Astrocyte (in vitro differentiated cells and primary cell): ENCODE results near the gene CTIF. TPM values are rescaled to one million over a fixed set of nuclear protein-coding genes. Genes with fewer than 3 reads are reported as not detected.

Experiments
- DNase-seq: peaks from one replicate; pipeline ENCODE4 v3.0.0-alpha.2; 2010; ENCODE audit warnings: low read depth
- FAIRE-seq: peaks from 2 replicates; lab custom pipeline; 2011; peaks lifted over from hg19 to GRCh38; lab: Jason Lieb, UNC
- H2AFZ ChIP-seq: 2 replicates; pipeline ENCODE4 v1.6.0; 2012; ENCODE audit warnings: low read depth, low read length, inconsistent platforms
- H3K27ac ChIP-seq: 2 replicates; pipeline ENCODE4 v1.5.1; 2011; ENCODE audit warnings: low read depth, low read length, inconsistent platforms
- H3K27me3 ChIP-seq: 2 replicates; pipeline ENCODE4 v1.6.0; 2011; ENCODE audit warnings: low read length, inconsistent platforms; ENCODE audit not compliant: insufficient read depth
- H3K36me3 ChIP-seq: 2 replicates; pipeline ENCODE4 v1.5.1; 2011; ENCODE audit warnings: low read length, inconsistent platforms; ENCODE audit not compliant: insufficient read depth
- H3K4me1 ChIP-seq: 2 replicates; pipeline ENCODE4 v1.5.1; 2011; ENCODE audit warnings: low read length, inconsistent platforms; ENCODE audit not compliant: insufficient read depth
- H3K4me2 ChIP-seq: 2 replicates; pipeline ENCODE4 v1.6.0; 2012; ENCODE audit warnings: low read length, inconsistent platforms
- H3K4me3 ChIP-seq: 2 replicates; pipeline ENCODE4 v1.5.1; 2011; ENCODE audit warnings: low read depth, mild to moderate bottlenecking, low read length, inconsistent platforms; ENCODE audit not compliant: insufficient read depth
- H3K79me2 ChIP-seq: 2 replicates; pipeline ENCODE4 v1.6.0; 2012; ENCODE audit warnings: mild to moderate bottlenecking, low read length, inconsistent platforms; ENCODE audit not compliant: insufficient read depth
- H3K9ac ChIP-seq: 2 replicates; pipeline ENCODE4 v1.6.0; 2012; ENCODE audit warnings: mild to moderate bottlenecking, low read length, inconsistent platforms
- H3K9me3 ChIP-seq: 2 replicates; pipeline ENCODE4 v1.5.1; 2012; ENCODE audit warnings: low read depth, mild to moderate bottlenecking, low read length, inconsistent platforms; ENCODE audit not compliant: insufficient read depth
- H4K20me1 ChIP-seq: 2 replicates; pipeline ENCODE4 v1.6.0; 2012; ENCODE audit warnings: low read length, inconsistent platforms; ENCODE audit not compliant: insufficient read depth
- H3K27ac Mint-ChIP-seq: one replicate; pipeline ENCODE4 v1.8.0; 2021; ENCODE audit warnings: mild to moderate bottlenecking, mixed read lengths; ENCODE audit not compliant: unreplicated experiment
- H3K27me3 Mint-ChIP-seq: one replicate; pipeline ENCODE4 v1.8.0; 2021; ENCODE audit warnings: low read depth, mixed read lengths; ENCODE audit not compliant: unreplicated experiment
- H3K36me3 Mint-ChIP-seq: one replicate; pipeline ENCODE4 v1.8.0; 2021; ENCODE audit warnings: low read depth, mixed read lengths; ENCODE audit not compliant: unreplicated experiment
- H3K4me1 Mint-ChIP-seq: one replicate; pipeline ENCODE4 v1.8.0; 2021; ENCODE audit warnings: low read depth, mixed read lengths; ENCODE audit not compliant: unreplicated experiment
- H3K4me3 Mint-ChIP-seq: one replicate; pipeline ENCODE4 v1.8.0; 2021; ENCODE audit warnings: mild to moderate bottlenecking, moderate library complexity, mixed read lengths; ENCODE audit not compliant: unreplicated experiment
- H3K9me3 Mint-ChIP-seq: one replicate; pipeline ENCODE4 v1.8.0; 2021; ENCODE audit warnings: mild to moderate bottlenecking, mixed read lengths; ENCODE audit not compliant: unreplicated experiment
- EZH2 ChIP-seq: IDR thresholded peaks from 2 replicates; pipeline ENCODE4 v1.6.1; 2012; ENCODE audit warnings: mild to moderate bottlenecking, low read length, inconsistent platforms; ENCODE audit not compliant: insufficient read depth
- total RNA-seq: library from RNA; stranded (reverse); gene quantifications from 2 replicates; pipeline ENCODE4 v1.2.1, GENCODE V29; 2021
- TF ChIP-seq, protein P1 (sequence below): IDR thresholded peaks from 2 replicates; pipeline ENCODE4 v1.5.1; 2011; ENCODE audit warnings: low read depth, mild to moderate bottlenecking, inconsistent platforms, low read length, moderate library complexity; ENCODE audit not compliant: insufficient read depth

The CTIF gene
- total RNA-seq, 1 donor from 2014 or later = 101 TPM

DNA sequence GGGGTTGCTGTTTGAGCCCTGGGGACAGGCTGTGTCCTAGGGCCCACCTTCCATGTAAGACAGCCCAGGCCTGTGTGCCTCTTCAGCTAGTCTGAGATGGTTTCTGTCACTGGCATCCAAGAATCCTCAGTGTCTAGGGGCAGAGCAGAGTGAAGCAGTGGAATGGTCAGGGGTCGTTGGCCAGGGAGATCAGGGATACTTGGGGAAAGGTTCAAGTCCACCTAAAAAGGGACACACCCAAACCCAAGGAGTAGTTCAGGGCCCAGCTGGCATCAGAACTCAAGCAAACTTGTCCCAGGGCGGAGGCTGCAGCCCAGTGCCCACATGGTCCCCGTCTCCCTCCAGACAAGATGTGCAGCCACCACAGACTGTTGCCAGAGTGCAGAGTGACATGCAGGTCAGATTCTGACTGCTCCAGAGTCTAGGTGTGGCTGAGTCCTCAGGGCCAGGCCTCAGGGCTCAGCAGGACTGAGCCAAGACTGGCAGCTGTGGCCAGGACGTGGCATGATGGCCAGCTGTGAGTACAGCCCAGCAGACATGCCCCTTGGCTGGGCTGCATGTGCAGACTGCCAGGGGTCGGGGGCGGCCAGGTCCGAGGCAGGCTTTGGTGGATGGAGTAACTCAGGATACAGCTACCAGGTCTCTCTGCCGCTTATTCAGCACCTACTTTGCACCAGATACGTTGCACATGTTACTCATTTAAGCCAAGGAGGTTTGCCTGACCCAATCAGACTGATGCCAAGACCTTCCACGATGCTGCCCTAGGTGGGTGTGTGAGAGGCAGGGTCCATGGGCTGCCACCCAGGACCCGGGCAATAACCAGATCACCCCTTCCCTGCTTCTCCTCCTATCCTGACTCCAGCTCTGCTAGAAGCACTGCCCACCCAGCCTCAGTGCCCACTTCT is 265.4 kb downstream of the CTIF start:
- H3K4me3 ChIP-seq = no peak overlapping the region
- H3K27me3 ChIP-seq = no peaks in the 10 kb centered on the region
- no peak for FAIRE-seq
- Mint-ChIP-seq H3K36me3 (peaks cover 44% of the 10 kb centered on the region), H3K27ac (no peak overlapping the region), H3K27me3 (no peaks in the 10 kb centered on the region), H3K4me3 (no peak overlapping the region), H3K4me1 (peaks cover 30% of the 10 kb centered on the region), H3K9me3 (no peaks in the 10 kb centered on the region)
- no peak overlapping the region for H2AFZ ChIP-seq
- no peaks in the 10 kb centered on the region for H3K79me2 ChIP-seq
- H3K9ac ChIP-seq = no peak overlapping the region
- peaks cover 4% of the 10 kb centered on the region for H4K20me1 ChIP-seq
- peaks cover 4% of the 10 kb centered on the region for H3K36me3 ChIP-seq
- no peaks in the 10 kb centered on the region for H3K9me3 ChIP-seq
- TF ChIP-seq EZH2 = no peak
- TF ChIP-seq, protein P1, sequence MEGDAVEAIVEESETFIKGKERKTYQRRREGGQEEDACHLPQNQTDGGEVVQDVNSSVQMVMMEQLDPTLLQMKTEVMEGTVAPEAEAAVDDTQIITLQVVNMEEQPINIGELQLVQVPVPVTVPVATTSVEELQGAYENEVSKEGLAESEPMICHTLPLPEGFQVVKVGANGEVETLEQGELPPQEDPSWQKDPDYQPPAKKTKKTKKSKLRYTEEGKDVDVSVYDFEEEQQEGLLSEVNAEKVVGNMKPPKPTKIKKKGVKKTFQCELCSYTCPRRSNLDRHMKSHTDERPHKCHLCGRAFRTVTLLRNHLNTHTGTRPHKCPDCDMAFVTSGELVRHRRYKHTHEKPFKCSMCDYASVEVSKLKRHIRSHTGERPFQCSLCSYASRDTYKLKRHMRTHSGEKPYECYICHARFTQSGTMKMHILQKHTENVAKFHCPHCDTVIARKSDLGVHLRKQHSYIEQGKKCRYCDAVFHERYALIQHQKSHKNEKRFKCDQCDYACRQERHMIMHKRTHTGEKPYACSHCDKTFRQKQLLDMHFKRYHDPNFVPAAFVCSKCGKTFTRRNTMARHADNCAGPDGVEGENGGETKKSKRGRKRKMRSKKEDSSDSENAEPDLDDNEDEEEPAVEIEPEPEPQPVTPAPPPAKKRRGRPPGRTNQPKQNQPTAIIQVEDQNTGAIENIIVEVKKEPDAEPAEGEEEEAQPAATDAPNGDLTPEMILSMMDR = no peak
- DNase-seq = no peak
- H3K4me1 ChIP-seq = peaks cover 10% of the 10 kb centered on the region
- H3K27ac ChIP-seq = no peak overlapping the region
- no peak overlapping the region for H3K4me2 ChIP-seq

DNA sequence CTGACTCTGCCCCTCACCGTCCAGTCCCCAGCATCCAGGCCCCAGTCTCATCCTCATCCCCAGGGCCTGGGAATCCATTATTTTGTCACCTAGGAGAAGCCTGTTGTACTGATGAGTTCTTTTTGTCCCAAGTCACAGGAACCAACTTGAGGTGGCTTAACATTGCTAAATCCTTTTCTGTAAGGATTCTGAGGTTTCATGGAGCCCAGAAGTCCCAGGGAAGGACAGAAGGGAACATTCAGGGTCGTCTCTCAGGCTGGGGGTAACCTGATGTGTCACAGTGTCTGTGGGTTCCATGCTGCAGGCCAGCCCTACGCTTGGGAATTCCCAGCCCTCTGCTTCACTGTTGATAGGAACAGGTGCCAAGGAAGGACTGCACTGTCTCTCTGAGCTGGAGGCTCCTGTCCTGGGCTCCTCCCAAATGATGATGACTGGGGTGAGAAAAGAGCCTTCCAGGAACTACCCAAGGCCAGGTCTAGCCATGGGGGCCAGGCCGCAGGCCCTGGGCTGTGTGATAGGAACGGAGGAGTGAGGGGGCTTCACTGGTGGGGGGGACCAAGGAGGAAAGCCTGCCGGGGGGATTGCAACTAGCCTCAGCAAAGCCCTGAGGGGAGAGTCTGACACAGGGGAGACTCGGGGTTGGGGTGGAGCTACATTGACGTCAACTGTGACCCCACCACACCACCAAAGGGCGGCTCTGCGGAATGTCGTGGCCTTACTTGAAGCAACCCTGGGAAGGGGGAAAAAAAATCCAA is 266.2 kb downstream of the CTIF start:
- FAIRE-seq (no peak), DNase-seq (no peak)
- H3K4me2 ChIP-seq = no peak overlapping the region
- no peaks in the 10 kb centered on the region for H3K27me3 ChIP-seq
- H3K9ac ChIP-seq = no peak overlapping the region
- H3K36me3 ChIP-seq = peaks cover under 1% of the 10 kb centered on the region
- TF ChIP-seq, protein P1 = no peak
- no peak for TF ChIP-seq EZH2
- Mint-ChIP-seq H3K4me1 (peaks cover 30% of the 10 kb centered on the region), H3K27me3 (no peaks in the 10 kb centered on the region), H3K27ac (no peak overlapping the region), H3K36me3 (peaks cover 37% of the 10 kb centered on the region), H3K9me3 (no peaks in the 10 kb centered on the region), H3K4me3 (no peak overlapping the region)
- H2AFZ ChIP-seq = no peak overlapping the region
- H3K9me3 ChIP-seq = no peaks in the 10 kb centered on the region
- H3K27ac ChIP-seq = no peak overlapping the region
- peaks cover 10% of the 10 kb centered on the region for H3K4me1 ChIP-seq
- no peak overlapping the region for H3K4me3 ChIP-seq
- peaks cover 4% of the 10 kb centered on the region for H4K20me1 ChIP-seq
- H3K79me2 ChIP-seq = no peaks in the 10 kb centered on the region
